ENCODE results near the gene SEMA3G.

The SEMA3G gene

DNA sequence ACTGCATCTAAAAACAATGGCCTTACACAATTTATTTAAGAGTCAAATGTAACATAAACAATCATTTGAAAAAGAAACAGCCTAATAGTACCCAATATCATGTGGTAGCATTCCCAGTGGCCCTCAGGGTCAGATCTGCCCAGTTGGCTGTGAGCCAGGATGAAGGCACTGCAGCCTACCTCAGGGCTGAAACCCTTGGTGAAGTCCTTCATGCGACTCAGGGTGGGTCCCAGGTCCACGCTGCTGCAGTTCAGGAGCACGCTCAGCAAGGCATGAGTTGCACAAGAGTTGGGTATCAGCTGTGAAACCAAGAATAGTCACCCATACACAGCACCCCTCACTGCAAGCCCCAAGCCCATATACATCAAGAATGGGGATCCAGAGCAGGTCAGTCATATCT is 37.1 kb downstream of the SEMA3G start:
- no peak for DNase-seq

DNA sequence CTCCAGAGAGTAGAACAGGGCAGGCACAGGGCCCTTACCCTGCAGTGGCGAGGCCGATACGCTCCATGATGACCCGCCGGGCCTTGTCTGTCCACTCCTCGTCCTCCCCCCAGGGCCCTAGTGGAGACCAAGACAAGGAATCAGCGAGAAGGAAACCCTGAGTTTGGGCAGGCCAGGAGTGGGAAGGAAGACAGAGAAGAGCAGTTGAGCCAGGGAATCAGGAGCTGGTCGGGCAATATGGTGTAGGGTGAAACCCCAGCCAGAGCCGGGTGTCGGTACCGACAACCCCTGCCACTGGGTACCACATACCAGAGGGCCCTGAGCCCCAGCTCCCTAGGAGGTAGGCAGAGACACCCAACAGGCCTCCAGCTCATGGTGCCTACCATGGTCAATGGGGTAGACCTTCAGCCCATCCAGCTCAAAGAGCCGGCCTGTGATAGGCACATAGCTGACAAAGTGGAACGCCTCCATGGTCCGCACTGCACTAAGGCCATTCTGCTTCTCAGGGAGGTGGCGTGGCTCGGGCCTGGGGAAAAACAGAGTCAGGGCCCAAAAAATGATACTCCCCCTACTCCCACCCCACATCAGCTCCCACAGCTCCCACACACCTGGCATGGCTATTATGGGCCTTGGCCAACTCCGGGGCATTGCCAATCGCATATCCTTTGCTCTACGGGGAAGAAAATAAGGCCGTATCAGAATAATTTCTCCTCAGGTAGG is 38.0 kb downstream of the SEMA3G start:
- DNase-seq = no peak

DNA sequence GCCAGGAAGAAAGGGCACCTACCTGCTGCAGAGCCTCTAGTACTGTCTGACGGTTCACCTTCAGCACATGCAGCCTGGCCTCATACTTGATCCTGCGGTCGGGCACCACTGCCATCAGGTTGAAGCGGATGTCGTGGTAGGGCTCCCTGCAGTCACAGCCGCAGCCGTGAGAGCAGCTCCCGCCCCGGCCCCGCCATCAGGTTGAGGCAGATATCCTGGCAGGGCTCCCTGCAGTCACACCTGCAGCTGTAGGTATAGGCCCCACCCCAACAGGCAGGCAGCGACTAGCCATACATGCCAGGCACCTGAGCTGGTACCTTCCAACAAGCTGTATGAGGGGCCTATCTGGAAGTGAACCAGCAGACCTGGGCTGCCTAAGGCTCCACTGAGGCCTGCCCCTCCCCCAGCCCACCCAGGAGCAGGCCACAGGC is 38.7 kb downstream of the SEMA3G start:
- DNase-seq = no peak

DNA sequence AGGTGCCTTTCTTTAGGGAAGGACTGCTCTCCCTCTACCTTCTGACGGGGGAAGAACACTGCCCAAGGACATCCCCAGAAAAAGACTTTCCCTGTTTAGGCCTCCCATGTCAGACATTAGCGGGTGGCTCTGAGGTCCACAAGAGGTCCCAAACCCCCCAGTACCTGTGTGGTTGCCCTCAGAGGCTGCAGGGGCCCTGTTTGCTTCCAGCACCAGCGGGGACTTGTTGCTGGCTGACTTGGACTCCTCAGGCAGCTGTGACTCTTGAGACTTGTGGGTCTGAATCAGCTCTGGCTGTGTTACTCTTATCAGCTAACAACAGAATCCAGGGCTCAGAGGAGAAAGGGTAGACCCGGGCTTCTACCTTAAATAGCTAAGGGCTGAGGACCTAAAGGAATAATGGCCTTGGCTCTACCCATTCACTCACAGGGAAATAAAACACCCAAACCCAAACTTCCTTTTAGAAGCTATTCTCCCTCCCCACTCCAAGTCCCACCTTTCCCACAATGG is 39.2 kb downstream of the SEMA3G start:
- no peak for DNase-seq

DNA sequence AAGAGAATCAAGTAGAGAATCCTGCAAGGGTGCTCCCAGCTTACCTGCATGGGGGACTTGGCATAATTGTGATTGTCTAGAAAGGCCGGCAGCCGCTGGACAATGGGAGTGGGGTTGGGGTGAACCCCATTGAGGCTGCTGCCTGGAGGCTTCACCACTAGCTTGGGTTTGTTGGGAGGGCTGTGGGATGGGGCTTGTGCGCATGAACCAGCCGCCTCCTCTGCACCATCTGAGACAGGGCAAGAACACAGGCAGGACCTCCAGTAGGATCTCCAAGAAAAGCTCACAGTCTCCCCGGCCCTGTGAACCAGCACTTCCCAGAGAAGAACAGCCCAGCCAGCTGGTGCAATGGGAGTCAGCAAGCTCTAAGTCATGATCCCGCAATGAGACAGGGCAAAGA is 39.8 kb downstream of the SEMA3G start:
- no peak for DNase-seq

DNA sequence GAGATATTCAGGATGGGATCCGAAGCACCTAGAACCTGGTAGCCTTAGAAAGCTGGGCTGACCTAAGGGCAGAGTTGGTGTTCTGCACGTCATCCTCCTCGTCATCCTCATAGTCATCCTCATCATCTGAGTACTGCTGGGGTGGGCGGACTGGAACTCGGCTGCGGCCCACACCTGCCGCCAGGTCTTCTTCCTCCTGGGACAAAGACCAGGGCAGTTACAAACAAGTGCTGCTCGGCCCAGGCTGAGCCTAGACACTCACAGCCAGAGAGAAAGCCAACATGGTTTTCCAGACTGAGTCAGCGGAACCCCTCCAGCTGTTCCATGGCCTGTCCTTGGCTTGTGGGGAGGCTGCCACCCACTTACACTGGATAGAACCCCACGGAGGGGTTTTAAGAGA is 40.5 kb downstream of the SEMA3G start:
- no peak for DNase-seq

DNA sequence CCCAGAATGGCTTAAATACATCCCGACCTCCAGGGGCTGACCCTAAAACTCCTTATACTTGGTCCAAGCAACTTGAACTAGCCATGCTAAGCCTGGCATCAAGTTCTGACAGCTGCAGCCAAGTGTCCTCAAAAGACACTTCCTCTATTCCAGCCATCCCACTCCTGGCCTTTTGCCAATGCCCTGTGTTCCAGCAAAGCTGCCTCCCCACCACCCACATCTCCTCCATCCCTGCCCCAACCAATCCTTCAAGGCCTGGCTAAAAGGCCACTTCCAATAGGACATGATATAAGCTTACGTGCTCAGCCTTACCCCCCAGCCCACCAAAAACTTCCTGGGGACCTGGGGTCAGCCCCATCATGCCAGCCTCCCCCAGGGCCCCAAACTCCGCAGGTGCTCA is 40.9 kb downstream of the SEMA3G start:
- DNase-seq = no peak

DNA sequence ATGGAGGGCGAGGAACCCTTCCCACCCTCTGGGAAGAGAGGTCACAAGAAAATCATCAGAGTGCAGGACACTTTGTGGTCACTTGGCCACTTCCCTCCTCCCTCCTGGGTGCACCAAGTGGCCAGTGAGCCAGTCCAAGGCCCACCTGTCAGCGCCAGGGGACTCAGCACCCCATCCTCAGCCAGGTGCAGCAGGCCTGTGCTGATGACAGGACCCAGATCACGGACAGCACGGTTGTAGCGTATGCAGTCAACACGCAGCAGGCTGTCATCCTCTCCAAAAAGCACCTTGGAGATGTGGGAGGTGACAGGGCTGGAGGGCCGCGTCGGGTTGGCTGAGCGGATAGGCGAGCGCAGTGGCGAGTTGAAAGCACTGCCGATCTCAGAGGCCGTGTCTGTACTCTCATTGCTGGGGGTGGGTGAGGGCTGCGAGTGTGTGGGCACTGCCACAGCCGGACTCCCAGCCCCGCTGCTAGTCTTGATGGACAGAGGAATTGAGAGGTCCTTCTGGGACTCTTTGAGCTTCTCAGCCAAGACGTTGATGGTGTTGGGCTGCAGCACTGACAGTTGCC is 41.5 kb downstream of the SEMA3G start:
- DNase-seq = no peak

DNA sequence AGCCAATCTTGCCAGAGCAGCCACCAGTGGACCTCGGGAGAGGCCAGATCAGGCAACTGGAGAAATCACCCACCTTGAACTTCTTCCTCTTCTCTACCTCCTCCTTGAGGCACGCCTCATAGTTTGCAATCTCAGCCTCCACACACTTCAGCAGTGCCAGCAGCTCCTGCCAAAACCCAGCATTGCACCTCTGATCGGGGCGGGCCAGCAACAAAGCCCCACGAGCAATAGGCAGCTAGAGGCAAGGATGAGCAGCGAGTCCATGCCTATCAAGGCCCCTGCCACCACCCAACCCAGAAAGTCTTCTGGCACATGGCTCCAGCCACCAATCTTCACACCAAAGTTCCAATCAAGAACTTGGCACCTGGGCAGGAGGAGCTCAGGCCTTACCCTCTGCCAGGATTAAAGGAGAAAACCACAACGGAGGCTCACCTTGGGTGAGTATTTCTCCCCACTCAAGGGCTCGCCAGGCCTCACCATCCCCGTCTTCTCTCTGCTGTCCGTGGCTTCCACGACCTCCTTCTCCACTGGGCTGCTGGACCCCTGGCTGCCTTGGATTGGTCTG is 42.1 kb downstream of the SEMA3G start:
- no peak for DNase-seq

DNA sequence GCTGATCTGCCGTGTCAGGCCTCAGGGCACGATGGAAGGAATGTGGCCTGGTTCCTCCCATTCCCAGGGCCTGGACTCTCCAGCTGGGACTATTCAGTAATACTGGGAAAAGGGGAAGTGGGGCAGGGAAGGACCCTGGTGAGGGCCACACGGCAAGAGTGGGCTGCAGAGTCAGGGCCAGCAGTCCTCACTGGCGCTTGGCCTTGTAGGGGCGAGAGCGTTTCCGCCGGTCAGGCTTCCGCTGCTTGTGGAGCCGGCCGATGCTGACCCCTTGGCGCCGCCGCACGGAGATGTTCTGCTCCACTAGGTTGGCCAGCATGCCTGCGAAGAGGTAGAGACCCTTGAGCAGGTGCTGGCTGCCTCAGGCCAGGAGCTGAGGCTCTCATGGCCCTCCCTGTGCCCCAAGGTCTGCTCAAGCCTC is 42.8 kb downstream of the SEMA3G start:
- DNase-seq = no peak

DNA sequence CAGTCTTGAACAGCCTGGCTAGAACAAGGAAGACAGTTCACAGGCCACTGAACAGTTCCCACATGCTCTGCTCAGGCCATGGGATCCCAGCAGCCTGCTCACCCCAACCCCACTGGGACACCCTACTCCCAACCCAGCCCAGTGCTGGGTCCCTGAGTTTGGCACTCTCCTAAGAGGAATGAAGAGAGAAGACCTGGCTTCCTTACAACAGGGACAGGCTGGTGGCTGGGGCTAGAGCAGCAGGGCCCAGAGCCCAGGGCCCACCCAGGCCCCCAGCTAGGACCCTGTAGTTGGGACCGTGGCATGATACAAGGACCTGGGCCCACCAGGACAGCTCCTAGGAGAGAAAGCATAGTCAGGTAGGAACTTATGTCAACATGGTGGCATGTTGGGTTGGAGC is 43.4 kb downstream of the SEMA3G start:
- DNase-seq = no peak

DNA sequence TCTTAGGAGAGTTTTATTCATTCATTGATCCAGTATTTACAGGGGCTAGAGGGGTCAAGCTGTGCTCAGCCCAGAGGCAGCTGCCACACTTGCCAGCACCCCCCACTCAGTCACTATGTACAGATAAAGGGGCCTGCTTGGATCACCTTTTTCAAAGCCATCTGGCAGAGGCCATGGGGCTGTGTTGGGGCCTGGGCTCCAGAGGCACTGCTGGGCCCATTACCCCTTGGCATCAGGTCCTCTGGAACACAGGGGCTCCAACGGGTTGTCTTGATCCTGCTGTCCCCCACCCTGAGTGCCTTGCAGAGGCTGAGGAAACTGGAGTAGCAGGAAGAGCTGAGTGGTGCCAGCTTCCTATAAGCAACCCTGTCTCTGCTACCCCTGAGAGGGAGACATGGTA is 43.9 kb downstream of the SEMA3G start:
- no peak for DNase-seq

DNA sequence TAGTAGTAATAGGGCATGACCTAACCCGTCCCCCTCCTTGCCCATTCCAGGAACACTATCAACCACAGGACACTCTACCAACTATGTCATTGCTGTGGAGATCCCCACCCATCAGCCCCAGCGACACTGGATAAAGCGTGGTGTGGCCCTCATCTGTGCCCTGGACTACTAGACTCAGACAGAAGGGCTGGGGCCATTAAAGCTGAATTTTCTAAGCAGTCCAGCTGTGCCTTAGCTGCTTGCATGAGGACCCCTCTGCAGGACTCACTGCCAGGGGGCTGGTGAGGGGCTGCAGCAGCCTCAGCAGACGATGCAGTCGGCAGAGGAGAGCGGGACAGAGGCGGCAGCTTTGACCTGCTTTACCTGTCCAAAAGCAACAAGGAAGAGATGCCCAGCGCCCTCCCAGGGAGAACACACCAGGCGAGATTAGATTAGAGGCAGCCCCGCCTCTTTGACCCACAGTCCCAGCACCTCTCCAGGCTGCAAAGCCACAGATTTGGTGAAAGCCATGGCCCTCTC is 44.6 kb downstream of the SEMA3G start:
- DNase-seq = no peak

DNA sequence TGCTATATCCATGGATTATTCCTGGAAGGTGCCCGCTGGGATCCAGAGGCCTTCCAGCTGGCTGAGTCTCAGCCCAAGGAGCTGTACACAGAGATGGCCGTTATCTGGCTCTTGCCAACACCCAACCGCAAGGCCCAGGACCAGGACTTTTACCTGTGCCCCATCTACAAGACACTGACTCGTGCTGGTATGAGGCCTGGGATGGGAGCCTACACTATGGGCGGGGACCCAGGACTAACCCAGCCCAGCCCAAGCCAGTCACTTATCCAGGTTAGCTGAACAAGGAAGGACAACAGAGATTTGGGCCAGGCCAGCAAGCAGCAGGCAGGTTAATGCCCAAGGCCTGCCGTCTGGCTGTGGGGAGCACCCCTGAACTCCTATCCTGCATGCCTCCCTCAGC is 45.3 kb downstream of the SEMA3G start:
- no peak for DNase-seq

DNA sequence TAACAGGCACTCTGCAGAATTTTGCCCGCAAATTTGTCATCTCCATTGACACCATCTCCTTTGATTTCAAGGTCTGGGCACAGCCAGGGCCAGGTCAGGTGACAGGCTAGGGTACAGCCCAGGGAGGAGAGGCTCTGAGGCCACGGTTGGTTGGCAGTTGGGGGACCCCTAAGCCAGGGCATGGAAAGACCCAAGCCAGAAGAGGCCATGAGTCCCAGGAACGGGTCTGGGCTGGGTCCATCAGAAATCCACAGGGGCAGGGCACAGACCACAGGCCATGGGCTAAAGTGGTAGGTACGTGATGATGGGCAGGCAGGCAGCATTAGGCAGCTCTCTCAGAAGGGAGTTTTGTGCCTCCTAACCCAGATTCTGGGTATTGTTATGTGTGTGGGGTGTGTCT is 45.8 kb downstream of the SEMA3G start:
- DNase-seq = no peak

DNA sequence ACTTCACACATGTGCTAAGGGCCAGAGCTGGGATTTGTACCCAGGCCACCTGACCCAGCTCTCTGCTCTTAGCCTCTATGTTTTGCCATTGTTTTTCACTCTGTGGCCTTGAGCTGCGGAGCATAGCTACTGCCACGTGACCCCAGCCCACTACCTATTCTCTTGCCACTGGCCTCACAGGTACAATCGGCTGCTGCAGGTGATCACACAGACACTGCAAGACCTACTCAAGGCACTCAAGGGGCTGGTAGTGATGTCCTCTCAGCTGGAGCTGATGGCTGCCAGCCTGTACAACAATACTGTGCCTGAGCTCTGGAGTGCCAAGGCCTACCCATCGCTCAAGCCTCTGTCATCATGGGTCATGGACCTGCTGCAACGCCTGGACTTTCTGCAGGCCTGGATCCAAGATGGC is 46.2 kb downstream of the SEMA3G start:
- no peak for DNase-seq

DNA sequence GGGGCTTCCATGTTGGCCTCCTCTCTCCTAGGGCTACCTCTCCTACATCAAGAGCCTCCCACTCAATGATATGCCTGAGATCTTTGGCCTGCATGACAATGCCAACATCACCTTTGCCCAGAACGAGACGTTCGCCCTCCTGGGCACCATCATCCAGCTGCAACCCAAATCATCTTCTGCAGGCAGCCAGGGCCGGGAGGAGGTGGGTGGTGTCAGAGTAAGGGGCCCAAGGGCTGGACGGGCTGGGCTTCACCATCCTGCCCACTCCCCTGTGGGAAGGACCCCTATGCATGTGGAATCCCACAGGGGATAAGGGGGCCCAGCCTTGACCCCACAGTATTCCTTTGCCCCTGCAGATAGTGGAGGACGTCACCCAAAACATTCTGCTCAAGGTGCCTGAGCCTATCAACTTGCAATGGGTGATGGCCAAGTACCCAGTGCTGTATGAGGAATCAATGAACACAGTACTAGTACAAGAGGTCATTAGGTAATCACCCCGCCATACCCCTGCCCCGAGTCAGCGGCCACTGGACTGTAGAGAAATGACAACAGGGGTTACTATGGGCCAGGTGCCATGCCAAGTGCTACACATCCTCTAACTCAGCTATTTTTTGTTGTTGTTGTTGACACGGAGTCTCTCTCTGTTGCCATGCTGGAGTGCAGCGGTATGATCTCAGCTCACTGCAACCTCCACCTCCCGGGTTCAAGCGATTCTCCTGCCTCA is 47.1 kb downstream of the SEMA3G start:
- no peak for DNase-seq

DNA sequence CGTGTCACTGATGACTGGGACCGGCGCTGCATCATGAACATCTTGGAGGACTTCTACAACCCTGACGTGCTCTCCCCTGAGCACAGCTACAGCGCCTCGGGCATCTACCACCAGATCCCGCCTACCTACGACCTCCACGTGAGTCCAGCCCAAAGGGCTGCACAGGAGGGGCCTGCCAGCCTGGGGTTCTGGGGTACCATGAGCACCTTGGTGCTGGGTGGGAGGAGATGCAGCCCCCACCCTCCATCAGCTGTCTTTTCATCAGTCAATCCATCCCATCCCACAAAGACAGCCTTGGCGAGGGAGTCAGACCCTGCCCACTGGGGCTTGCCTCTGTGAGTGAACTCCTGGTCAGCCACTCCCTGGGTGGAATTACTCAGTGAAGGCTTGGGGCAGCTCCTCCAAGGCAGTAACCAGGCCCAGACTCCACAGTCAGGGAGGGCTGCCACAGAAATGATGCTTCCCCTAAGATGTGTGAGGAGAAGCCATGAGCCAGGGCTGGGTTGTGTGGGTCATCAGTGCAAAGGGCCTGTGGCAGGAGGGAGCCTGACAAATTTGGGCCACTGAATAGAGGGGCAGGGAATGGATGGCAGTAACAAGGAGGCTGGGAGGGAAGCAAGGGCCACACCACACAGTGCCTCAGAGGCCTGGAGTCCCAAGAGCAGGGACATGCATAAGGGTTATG is 47.9 kb downstream of the SEMA3G start:
- DNase-seq = no peak

DNA sequence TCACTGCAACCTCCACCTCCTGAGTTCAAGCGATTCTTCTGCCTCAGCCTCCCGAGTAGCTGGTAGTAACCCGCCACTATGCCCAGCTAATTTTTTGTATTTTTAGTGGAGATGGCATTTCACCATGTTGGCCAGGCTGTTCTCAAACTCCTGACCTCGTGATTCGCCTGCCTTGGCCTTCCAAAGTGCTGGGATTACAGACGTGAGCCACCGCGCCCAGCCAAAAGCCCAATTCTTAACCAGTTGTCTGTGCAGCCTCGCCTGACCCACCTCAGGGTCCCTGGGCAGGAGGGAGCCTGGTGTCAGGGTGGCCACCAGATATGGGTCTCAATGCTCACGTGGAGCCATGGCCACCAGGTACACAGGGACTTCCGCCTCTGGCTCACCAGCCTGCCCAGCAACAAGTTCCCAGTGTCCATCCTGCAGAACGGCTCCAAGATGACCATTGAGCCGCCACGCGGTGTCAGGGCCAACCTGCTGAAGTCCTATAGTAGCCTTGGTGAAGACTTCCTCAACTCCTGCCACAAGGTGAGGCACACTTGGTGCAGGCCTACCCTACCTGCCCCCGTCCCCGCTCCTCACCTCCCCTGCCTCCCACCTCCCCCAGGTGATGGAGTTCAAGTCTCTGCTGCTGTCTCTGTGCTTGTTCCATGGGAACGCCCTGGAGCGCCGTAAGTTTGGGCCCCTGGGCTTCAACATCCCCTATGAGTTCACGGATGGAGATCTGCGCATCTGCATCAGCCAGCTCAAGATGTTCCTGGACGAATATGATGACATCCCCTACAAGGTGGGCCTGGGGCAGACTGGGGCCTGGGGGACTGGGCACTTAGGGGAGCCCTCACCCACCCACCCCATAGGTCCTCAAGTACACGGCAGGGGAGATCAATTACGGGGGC is 48.6 kb downstream of the SEMA3G start:
- DNase-seq = no peak

DNA sequence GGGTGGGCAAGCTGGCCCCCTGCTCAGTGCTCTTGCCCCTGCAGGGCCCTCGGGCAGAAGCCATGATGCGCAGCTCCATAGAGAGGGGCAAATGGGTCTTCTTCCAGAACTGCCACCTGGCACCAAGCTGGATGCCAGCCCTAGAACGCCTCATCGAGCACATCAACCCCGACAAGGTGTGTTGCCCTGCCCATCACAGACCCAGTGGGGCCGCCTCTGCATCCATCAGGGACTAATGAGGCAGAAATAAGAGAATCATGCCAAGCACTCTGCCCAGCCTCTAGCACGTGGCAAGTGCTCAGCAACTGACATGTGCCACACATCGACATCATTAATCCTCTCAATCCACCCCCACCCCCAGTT is 49.4 kb downstream of the SEMA3G start:
- no peak for DNase-seq

DNA sequence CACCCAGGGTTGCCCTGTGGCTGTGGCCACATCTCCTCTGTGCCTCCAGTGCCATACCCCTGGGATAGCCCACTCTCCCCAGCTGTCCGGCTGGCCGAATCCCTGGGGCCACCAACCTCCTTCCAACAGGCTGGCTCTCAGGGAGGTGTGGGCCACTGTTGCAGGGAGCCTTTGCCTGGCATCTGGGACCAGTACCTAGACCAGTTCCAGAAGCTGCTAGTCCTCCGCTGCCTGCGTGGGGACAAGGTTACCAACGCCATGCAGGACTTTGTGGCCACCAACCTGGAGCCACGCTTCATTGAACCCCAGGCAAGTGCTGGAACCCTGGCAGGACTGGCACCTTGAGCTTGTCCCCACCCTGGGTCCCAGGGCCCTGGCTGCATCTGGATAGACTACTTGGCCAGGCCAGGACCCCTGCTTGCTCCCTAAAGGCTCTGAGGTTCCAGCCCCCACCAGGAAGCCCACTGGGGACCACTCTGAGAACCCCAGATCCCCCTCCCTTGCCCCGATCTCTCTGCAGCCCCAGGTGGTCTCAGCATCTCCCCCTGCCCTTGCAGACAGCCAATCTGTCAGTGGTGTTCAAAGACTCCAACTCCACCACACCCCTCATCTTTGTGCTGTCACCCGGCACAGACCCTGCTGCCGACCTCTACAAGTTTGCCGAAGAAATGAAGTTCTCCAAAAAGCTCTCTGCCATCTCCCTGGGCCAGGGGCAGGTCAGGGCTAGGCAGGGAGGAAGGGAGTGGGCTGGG is 50.0 kb downstream of the SEMA3G start:
- no peak for DNase-seq
